ENCODE data around the gene HNRNPD. TPM values are rescaled to one million over a fixed set of nuclear protein-coding genes. Genes with fewer than 3 reads are reported as not detected.
"Not testable (repeated sequence)": the region's sequence is repeated elsewhere in the genome, so short reads cannot be mapped to it uniquely, and the experiment has no call there.

HNRNPD gene
- total RNA-seq, 1 donor from 2014 or later = 110 TPM

- DNase-seq = no peak
- intact Hi-C loops (cut with DNase I) = no loop called here
- peak; percentile 29 for ATAC-seq (ENCODE audit: poor library complexity)
Observed at GRCh38 chr4:82380831-82381230, 7.0 kb upstream of the HNRNPD start.

- ATAC-seq (ENCODE audit: poor library complexity) = peak; percentile 94
Observed at GRCh38 chr4:82380344-82380743, 6.6 kb upstream of the HNRNPD start.

DNA sequence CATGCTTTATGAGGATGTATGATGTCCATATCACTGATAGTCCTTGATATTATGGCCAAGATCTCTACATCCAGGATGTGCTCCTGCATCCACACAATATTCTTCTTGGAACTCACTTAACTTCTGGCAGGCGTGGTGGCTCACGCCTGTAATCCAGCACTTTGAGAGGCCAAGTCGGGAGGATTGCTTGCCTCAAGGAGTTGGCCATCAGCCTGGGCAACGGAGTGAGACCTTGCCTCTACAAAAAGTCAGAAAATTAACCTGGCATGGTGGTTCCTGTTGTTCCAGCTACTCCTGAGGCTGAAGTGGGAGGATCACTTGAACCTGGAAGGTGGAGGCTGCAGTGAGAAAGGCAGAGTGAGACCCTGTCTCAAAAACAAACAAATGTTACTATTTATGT, 2.3 kb upstream of the HNRNPD start:
- intact Hi-C loops (cut with DNase I) = no loop called here
- no peak for ATAC-seq (ENCODE audit: poor library complexity)
- DNase-seq = no peak

More at GRCh38 chr4:82380344-82380743, 6.6 kb upstream of the HNRNPD start:
- DNase-seq = peak; percentile 78
- intact Hi-C loops (cut with DNase I) = no loop called here

DNA sequence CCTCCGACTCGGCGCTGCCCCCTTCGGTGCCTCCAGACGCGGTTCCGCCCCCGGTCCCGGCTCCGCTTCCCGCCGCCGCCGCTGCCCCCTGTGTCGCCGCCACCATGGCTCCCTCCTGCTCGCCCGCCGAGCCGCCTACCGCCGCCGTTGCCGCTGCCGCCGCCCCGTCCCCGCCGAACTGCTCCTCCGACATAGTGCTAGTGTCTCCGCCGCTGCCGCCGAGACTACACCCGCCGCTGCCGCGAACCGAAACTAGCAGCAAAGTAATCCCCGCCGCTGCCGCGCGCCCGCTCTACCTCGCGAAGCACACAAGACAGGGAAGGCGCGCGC, 340 bp downstream of the HNRNPD start:
- DNase-seq (no peak), ATAC-seq (ENCODE audit: poor library complexity) (peak; percentile 17)
- intact Hi-C loops (cut with DNase I) = no loop called here

DNA sequence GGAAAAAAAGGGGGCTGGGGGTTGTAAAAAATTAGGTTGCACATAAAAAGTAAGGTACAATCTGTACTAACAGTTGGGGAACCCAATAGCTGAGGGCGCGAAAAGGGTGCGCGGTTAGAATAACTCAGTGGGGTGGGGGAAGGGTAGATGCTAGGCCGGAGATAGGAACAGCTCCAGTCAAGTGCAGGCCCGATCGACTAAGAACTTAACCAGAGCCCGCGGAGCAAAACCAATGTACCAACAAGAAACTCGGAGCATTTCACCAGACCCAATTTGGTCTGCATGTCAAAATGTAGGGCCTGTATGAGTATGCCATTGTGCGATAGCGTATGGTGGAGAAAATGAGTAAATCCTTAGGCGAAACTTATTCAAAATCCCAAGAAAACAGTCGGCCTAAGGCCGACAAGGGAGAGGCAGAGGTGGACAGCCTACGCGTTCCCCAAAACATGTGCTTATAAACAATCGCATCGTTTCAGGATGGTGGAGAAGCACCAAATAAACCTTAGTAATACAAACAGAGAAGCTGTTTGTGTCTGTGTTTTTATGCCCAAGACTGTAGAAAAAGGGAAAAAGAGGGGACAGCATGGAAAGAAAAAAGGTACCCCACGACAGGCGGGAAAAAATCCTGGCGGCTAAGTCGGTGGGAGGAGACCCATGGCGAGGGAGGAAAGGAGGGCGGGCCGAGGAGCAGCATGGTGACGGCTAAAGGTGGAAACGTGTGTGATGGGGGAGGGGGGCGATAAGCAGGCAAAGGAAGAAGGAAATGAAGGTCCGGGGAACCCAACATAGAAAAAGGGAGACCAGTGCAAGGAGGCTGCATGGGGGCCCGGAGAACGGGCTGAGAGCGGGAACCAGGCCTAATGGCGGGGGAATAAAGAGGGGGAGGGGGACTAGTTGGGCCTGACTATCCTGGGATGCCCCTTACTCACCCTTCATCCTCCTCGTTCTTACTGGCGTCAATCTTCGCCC, 990 bp downstream of the HNRNPD start:
- peak; percentile 56 for ATAC-seq (ENCODE audit: poor library complexity)
- intact Hi-C loops (cut with DNase I) = no loop called here

DNA sequence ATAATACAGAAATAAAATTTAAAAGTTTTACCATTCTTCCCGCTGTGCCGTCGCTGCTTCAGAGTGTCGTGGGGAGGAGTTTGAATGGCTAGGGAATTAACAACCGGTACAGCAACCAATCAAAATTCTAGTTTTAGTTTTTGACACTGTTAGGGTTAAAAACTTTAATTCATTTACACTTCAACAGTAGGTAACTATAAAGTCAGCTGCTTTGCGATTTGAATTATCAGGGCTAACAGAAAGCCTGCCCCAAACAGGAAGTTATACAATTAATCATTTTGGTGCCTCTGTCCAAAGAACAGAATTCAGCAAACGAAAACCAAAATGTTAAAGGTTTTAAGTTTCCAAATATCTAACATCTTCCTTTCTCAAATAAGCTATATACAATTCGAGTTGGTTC, 2.3 kb downstream of the HNRNPD start:
- intact Hi-C loops (cut with DNase I) = no loop called here
- DNase-seq (no peak), ATAC-seq (ENCODE audit: poor library complexity) (no peak)

More for the DNA sequence above, 990 bp downstream of the HNRNPD start:
- DNase-seq = peak; percentile 80

DNA sequence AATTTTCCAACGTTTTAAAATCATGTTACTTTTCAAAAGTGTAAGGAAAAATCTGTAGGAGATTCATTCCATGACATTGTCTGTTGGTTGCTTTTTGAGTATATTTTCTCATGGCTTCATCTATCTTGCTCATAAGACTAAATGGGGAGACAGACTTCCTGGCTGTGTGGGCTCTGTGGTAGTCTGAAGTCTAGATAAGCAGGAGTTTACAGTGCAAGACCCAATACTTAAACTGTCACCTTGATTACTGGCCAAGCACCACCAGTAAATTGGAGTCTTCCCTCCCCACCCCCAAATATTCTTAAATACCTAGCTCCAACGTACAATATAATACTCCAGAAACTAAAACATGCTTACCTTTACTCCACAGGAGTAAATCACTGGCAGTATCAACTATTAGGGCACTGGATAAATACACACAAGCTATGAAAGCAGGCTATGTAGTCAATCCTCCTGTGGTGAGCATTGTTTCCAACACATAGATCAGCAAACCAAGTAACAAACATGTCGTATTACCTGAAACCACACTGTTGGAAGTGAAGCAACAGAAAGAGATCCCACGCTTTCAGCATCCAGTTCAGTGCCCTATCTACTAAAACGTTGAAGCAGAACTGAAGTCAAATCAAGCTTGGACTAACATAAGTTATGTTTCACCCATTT, 6.2 kb downstream of the HNRNPD start:
- ATAC-seq (ENCODE audit: poor library complexity) = no peak
- no peak for DNase-seq
- intact Hi-C loops (cut with DNase I) = no loop called here

GRCh38 chr4:82366431-82366830, 7.4 kb downstream of the HNRNPD start:
- intact Hi-C loops (cut with DNase I); DNase-seq; ATAC-seq (ENCODE audit: poor library complexity): not testable (repeated sequence)

DNA sequence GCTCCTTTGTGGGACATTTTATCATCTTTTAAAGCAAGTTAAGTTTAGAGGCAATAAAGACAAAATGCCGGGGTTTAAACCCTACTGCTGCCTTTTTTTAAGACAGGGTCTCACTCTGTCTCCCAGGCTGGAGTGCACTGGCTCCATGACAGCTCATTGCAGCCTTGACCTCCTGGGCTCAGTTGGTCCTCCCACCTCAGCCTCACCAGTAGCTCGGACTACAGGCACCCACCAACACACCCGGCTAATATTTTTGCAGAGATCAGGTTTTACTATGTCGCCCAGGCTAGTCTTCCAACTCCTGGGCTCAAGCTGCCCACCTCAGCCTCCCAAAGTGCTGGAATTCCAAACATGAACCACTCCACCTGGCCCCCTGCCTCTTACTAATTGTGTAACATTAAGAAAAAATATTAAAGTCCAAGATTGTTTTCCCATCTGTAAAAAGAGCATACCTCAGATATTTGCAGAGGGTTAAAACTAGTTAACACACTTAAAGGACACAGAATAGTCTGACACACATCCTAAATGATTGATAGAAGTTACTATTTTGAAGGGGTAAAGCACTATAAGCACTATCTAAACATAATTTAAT, 9.8 kb downstream of the HNRNPD start:
- ATAC-seq (ENCODE audit: poor library complexity) (no peak), DNase-seq (no peak)
- intact Hi-C loops (cut with DNase I) = no loop called here

- intact Hi-C loops (cut with DNase I) = no loop called here
- DNase-seq (no peak), ATAC-seq (ENCODE audit: poor library complexity) (no peak)
Observed at GRCh38 chr4:82362565-82362964, 11.2 kb downstream of the HNRNPD start.

- intact Hi-C loops (cut with DNase I) = no loop called here
- DNase-seq (no peak), ATAC-seq (ENCODE audit: poor library complexity) (peak; percentile 76)
Observed at GRCh38 chr4:82360298-82361177, 13.3 kb downstream of the HNRNPD start.

- DNase-seq = no peak
- ATAC-seq (ENCODE audit: poor library complexity) = no peak
- intact Hi-C loops (cut with DNase I) = loop anchor here (10.0 kb wide), 1 partner anchor 74 kb away; no protein-coding TSS in a partner anchor
Observed at GRCh38 chr4:82358847-82359246, 14.9 kb downstream of the HNRNPD start.

GRCh38 chr4:82357640-82358039, 16.2 kb downstream of the HNRNPD start:
- intact Hi-C loops (cut with DNase I) = loop anchor here (10.0 kb wide), 1 partner anchor 73 kb away; no protein-coding TSS in a partner anchor
- no peak for DNase-seq

GRCh38 chr4:82354788-82355187, 19.0 kb downstream of the HNRNPD start:
- DNase-seq = no peak
- no peak for ATAC-seq (ENCODE audit: poor library complexity)
- intact Hi-C loops (cut with DNase I) = loop anchor here (10.0 kb wide), 1 partner anchor 70 kb away; no protein-coding TSS in a partner anchor

More at GRCh38 chr4:82357640-82358039, 16.2 kb downstream of the HNRNPD start:
- ATAC-seq (ENCODE audit: poor library complexity) = no peak

DNA sequence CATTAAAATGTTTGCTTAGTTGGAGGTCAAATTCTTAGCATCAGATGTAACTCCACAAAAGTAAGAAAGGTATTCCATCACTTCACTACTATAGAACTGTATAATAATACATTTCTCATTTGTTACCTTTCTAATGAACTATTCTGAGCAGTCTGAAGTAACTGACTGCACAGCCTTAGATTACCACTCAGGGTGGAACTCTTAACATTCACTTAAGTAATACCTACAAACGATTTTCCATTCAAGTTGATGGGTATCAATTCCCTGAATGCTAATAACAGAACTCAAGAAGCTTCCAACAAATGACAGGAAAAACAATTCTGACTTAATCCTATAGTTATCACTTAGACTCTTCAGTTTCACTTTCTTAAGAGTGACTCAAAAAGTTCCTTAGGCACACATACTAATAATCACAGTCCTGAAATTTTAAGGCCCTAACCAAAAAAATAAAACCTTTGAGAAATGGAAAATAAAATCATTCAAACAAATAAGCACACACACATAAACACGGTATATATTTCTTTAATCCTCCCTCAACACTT, 20.9 kb downstream of the HNRNPD start:
- intact Hi-C loops (cut with DNase I) = loop anchor here (10.0 kb wide), 1 partner anchor 68 kb away; no protein-coding TSS in a partner anchor
- ATAC-seq (ENCODE audit: poor library complexity) = no peak
- DNase-seq = no peak

DNA sequence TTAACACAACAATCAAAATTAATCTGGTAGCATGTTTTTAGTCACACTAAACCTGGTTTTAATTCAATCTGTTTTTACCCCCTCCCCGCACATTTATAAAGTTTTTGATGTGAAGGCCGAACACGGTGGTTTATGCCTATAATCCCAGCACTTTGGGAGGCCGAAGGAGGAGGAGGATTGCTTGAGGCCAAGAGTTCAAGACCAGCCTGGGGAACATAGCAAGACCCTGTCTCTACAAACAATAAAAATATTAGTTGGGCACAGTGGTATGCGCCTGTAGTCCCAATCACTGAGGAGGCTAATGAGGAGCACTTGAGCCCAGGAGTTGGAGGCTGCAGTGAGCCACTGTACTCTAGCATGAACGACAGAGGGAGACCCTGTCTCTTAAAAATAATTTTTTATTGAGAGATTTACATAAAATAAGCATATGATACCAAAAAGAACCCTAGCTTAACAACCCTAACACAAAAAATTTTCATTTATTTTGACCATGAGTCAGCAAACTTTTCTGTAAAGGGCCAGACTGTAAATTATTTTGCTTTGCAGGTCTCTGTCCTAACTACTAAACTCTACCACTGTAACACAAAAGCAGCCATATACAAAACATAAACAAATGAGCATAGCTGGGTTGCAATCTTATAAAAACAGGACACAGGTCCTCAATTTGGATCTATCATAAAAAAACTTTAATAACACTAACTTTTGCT, 21.5 kb downstream of the HNRNPD start:
- ATAC-seq (ENCODE audit: poor library complexity) (no peak), DNase-seq (no peak)
- intact Hi-C loops (cut with DNase I) = loop anchor here (10.0 kb wide), 1 partner anchor 67 kb away; no protein-coding TSS in a partner anchor

GRCh38 chr4:82346126-82346525, 27.7 kb downstream of the HNRNPD start:
- DNase-seq (no peak), ATAC-seq (ENCODE audit: poor library complexity) (no peak)
- intact Hi-C loops (cut with DNase I) = no loop called here

Measured in Right ventricle myocardium superior (tissue), 1 donor.